GM19043 (cell line): ENCODE data around the gene CRKL.

Experiments
- ATAC-seq: cut with Tn5 transposase; IDR thresholded peaks from one replicate; pipeline ENCODE4 v1.9.1; 2021; ENCODE audit warnings: low read depth; ENCODE audit not compliant: unreplicated experiment

Gene CRKL

GRCh38 chr22:20993304-20994127 lies 76.3 kb downstream of the CRKL start:
- no peak for ATAC-seq

DNA sequence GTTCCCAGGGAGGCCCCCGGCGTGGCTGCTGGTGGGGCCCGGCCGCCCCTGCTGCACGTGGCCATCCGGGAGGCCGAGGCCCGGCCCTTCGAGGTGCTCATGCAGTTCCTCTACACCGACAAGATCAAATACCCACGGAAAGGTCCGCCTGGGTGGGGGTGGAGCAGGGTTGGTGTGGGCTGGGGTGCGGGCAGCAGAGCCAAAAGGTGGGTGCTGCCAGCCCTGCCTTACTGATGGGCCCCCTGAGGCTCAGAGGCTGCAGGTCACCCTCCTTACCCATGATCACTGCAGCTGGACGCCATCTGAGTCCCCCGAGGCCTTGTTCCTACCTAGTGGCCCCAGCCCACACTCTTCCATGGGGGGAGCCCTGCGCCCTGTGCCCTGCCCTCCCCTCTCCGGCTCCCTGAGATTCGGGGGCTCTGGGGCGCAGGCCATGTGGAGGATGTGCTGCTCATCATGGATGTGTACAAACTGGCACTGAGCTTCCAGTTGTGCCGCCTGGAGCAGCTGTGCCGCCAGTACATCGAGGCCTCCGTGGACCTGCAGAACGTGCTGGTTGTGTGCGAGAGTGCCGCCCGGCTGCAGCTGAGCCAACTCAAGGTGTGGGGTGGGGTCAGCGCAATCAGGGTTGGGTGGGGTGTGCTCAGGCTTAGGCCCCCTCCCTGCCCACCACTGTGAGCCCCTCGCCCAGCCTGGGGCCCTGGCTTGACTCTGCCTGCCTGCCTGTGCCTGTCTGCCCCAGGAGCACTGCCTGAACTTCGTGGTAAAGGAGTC lies 77.1 kb downstream of the CRKL start:
- no peak for ATAC-seq

DNA sequence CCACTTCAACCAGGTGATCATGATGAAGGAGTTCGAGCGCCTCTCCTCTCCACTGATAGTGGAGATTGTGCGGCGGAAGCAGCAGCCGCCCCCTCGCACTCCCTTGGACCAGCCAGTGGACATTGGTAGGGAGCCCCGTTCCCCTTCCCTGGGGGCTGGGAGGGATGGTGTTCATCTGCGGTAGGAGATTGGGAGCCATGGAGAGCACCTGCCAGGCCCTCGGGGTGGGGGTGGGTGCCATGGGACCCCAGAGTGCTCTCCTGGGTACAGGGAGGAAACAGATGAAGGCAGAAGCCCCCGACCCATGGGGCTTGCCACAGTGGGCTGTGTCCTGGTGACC lies 77.7 kb downstream of the CRKL start:
- ATAC-seq: no peak

DNA sequence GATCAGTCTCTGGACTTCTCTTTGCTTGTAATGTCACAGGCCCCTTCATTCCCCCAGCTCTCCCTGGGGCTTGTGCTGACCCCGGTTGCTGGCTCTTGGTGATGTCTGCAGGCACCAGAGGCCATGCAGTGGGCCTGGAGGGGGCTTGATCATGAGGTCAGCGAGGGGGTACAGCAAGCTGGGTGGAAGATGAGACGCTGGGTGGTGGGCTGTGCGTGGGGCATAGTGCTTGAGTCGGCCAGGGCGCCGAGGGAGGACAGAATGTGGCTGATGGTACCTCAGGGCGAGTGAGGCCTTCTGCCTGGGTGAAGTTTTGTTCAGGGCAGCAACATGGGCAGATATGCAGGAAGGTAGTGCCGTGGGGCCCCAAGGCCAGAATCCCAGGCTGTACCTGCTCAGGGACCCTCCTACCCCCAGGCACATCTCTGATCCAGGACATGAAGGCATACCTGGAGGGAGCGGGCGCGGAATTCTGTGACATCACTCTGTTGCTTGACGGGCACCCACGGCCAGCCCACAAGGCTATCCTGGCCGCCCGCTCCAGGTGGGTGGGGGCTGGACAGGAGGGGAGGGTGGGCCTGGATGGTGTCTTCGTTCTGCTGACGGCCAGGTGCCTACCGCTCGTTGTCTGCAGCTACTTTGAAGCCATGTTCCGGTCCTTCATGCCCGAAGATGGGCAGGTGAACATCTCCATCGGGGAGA lies 78.3 kb downstream of the CRKL start:
- no peak for ATAC-seq

DNA sequence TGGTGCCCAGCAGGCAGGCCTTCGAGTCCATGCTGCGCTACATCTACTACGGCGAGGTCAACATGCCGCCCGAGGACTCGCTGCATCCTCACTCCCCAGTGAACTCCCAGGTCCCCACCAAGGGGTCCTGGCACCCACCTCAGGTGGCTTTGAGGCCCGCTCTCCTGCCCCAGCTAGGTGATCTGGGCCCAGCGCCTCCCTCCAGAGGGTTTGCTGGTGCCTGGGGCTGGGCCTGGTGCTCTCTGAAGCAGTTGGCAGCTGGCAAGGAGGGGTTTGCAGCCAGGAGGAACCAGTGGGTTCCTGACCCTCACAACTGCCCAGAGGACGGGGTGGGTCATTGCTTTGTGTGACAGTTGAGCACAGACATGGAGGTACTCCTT lies 78.8 kb downstream of the CRKL start:
- ATAC-seq: no peak

DNA sequence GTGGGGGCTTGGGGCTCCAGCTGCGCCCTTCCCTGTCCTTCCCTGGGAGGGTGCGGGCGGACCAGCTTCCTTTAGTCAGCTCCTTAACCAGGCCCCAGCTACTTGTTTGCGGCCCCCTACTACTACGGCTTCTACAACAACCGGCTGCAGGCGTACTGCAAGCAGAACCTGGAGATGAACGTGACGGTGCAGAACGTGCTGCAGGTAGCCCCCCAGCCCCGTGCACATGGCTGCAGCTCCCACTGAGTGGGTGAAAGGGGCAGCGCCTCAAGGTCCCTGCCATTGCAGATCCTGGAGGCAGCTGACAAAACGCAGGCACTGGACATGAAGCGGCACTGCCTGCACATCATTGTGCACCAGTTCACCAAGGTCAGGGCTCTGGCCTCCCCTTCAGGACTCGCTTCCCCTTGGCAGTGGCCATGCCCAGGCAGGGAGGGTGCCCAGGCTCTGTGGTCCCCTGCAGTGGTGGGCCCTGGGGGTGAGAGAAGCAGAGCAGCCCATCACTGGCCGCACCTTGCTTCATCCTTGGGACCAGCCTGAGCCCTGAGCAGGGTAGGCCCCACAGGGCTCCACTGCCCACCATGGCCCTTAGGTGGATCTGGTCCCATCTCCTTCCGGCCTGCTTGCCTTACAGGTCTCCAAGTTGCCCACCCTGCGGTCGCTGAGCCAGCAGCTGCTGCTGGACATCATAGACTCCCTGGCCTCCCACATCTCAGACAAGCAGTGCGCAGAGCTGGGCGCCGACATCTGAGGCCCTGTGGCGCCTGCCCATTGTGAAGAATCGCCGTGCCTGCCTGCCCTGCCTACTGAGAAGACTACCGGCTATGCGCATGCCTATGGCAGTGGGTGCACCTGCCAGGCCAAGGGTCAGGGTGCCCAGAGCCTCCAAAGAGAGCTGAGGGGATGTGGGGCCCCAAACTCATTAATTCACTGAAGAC lies 79.7 kb downstream of the CRKL start:
- ATAC-seq: no peak

DNA sequence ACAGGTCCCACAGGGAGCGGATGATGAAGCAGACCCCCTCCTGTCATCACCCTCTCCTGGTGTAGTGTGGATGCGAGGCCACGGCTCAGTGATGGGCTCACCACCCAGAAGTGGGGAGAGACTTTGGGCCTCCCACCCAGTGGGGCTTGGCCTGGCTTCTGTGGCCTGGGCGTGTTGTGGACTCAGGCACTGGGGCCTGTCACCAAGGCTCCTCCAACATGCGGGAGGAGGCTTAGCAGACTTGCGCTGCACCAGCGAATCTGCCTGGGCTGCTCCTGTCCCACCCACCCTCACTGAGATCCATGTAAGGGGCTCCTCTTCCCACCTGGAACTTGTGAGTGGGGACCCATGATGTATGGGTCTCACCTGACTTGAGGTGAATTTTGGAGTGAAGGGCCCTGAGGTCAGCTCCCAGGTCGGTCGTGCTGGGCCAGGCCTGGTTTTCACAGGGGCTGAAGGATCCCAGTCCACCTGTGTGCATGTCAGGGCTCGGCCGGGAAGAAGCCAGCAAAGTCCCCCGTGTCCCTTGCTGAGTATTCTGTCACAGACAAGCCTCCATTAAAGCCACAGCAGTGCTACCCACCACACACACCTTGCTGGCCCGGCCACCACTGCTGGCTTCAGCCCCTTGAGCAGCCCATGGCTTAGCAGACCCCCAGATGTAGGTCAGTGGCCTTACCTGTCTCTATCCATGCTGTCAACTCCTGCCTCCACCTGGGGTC lies 80.5 kb downstream of the CRKL start:
- ATAC-seq: no peak

DNA sequence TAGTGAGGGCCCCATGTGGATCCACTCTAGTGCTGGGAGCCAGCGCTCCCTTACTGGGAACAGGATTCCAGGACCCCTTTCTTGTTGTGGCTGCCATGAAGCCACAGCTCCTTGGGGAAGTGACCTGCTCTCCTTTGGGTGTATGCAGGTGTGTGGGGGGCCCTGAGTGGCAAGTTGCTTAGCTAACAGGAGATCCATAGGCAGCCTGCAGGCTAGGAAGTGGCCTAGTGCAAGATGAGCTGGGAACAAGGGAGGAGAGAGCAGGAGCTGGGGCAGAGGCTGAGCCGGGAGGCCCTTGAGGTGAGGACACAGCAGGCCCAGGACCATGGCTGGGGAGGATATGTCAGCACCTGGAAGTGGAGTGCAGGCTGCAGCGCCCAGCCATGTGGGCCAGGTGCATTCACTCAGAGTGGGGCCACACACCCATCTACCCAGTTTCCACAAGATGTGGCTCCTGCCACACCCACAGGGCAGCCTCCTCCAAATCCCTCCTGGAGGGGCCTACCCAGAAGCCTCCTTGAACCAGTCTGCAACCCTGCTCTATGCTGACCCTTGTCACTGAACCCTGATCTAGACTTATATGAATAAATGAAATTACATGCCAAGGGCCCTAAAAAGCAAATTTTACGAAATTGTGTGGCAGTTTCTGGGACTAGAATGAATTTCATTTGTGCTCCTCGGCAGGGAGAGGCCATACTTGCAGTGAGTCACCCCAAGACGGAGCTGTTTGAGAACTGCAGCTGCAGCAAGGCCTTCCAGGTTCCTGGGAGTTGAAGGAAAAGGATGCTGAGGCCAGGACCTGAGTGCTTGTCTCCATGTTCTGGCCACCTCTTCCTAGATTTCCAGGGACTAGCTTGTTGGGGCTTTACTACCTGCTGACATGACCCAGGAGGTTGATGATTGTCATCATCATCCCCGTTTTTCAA lies 81.5 kb downstream of the CRKL start:
- ATAC-seq: no peak

DNA sequence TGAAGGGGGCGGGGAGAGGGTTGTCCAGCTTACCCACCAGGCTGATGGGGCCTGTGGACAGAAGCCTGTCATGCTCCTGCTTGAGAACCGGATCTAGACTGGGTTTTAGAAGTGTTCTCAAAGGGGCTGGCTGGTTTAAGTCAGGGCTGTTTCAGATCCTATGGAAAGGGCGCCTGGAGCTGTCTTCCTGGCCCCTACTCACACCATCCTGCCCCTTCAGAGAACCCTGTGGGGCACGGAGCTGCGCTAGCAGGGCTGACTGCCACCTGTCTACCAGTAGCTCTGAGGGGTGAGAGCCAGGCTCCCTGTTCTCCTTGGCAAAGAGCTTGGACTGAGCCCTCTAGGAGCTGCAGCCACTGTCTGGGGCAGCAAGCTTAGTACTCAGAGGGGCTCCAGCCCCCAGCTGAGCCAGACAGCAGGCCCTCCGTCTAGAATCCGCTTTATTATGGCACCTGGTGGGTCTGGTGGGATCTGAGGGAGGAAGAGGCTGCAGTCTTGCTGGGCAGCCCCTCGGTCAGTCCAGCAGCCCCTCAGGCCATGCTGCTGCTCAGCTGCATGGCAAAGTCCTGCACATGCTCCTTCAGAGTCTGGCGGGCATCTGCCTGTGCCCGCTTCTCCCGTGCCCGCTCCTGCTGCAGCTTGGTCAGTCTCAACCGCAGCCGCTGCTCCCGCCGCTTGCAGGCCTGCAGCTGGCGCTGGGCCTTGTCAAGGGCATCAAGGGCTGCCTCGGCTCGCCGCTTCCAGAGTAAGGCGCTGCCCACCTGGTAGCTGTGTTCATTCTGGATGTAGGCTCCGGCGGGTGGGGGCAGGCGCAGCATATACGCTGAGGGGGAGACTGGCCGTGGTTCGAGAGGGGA lies 82.4 kb downstream of the CRKL start:
- no peak for ATAC-seq

DNA sequence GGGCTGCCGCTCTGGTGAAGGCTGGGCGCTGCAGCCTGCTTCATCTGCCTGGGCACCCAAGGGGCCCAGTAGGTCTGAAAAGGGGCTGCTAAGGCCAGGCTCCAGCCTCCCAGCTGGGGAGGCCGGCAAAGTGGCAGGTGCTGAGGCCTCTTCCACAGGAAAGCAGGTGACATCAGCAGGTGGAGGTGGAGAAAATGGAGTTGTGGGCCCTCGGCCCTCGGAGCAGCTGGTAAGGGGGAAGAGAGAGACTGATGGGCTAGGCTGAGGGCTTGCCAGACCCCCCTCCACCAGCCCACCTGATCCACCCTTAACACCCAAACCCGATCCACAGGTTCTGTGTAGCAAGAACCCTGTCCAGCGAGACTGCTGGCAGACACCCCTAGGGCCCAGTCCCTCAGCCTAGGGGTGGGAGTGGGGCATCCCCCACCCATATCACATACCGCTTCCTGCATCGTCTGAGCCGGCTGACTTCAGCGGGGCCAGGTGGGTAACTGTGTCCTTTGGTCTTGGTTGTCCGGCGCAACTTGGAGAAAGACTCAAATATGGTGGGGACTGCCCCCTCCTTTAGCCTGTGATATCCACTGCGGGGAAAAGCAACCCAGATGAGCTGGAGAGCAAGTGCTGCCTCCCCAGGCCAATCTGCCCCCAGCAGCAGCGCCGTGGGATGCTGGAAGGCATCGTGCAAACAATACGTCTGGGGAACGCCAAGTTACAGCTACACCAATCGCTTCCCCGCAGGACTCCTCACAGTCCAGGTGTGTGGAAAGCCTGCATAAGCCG lies 83.2 kb downstream of the CRKL start:
- no peak for ATAC-seq

GRCh38 chr22:21000987-21001600 lies 83.9 kb downstream of the CRKL start:
- no peak for ATAC-seq

DNA sequence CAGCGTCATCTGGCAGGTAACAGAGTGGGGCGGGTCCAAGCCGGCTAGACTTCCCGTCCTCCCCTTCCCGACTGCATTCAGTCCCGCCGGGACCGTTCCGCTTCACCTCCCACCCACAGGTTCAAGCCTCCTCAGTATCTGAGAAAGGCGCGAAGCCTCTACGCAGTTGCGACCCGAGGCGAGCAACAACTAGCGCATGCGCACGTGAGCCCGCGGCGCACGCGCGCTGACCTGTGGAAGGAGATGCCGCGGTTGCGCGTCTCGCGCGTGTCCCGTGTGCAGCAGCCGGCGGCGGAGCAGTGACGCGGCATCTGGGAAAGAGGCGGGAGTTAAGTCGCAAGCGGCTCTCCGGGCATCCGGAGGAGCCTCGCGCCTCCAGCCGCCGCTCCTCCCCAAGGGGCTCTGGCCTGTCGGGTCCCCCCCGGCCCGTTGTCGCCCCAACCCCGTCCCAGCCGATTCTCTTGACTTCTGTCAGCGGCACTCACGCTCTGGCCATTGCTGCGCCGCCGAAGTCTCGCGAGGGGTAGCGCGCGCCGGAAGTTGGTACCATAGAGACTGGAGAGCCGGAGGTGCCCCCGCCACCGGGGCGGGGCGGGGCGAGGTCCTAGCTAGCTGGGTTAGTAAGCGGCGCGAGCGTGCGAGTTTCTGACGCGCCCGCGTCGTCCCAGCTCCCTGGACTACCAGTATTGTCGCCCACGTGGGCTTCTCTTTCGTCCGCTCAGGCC lies 84.6 kb downstream of the CRKL start, which contains the start of gene THAP7:
TSS of gene THAP7 (minus strand) at position 518 of the 725 bp plus-strand sequence. CDS start at position 311, 207 bp downstream.
- ATAC-seq: peak; percentile 78
